HAP-1 (cell line): ENCODE data around the gene PLAAT5.
A peak's percentile ranks its signal among the peaks of the same experiment; 100 is the strongest.
"Not testable (repeated sequence)": the region's sequence is repeated elsewhere in the genome, so short reads cannot be mapped to it uniquely, and the experiment has no call there.

ENCODE experiments used
- DNase-seq, 2 experiments: peaks; one replicate each; pipeline ENCODE4 v3.0.0-alpha.2; 2016 to 2020; ENCODE audit warnings: low spot score in 2 of 2
- H3K27me3 ChIP-seq: fragments of 250-450 bp; sonication (Bioruptor Pico); 2 replicates; pipeline ENCODE4 v1.5.1; 2020; ENCODE audit warnings: low read depth, mild to moderate bottlenecking, moderate library complexity
- H3K36me3 ChIP-seq: fragments of 250-450 bp; sonication (Bioruptor Pico); replicated peaks from 2 replicates; pipeline ENCODE4 v1.5.1; 2020; ENCODE audit warnings: mild to moderate bottlenecking
- H3K4me1 ChIP-seq: fragments of 250-450 bp; sonication (Bioruptor Pico); 2 replicates; pipeline ENCODE4 v1.5.1; 2020; ENCODE audit warnings: mild to moderate bottlenecking
- H3K4me3 ChIP-seq: fragments of 250-450 bp; sonication (Bioruptor Pico); 2 replicates; pipeline ENCODE4 v1.5.1; 2020; ENCODE audit warnings: mild to moderate bottlenecking, moderate library complexity
- H3K9me3 ChIP-seq: fragments of 250-450 bp; sonication (Bioruptor Pico); 2 replicates; pipeline ENCODE4 v1.5.1; 2020; ENCODE audit warnings: mild to moderate bottlenecking, moderate library complexity
- in situ Hi-C: fragments of 300-500 bp; cut with MboI; formaldehyde crosslinking; loops from 3 replicates; pipeline ENCODE4 v1.14.3; 2020; ENCODE audit warnings: low sequenced_read_pairs, inconsistent platforms, mixed read lengths

Gene PLAAT5

DNA sequence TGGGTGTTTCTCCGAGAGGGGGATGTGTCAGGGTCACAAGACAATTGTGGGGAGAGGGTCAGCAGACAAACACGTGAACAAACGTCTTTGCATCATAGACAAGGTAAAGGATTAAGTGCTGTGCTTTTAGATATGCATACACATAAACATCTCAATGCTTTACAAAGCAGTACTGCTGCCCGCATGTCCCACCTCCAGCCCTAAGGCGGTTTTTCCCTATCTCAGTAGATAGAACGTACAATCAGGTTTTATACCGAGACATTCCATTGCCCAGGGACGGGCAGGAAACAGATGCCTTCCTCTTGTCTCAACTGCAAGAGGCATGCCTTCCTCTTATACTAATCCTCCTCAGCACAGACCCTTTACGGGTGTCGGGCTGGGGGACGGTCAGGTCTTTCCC is 37.2 kb upstream of the PLAAT5 start:
- peak in 1 of 2 experiments; percentile 66 for DNase-seq
- H3K36me3 ChIP-seq, H3K27me3 ChIP-seq, H3K4me3 ChIP-seq, in situ Hi-C loops: not testable (repeated sequence)
- Histone ChIP-seq H3K9me3 (peaks cover 11% of the 10 kb centered on the region), H3K4me1 (peaks cover 49% of the 10 kb centered on the region)

DNA sequence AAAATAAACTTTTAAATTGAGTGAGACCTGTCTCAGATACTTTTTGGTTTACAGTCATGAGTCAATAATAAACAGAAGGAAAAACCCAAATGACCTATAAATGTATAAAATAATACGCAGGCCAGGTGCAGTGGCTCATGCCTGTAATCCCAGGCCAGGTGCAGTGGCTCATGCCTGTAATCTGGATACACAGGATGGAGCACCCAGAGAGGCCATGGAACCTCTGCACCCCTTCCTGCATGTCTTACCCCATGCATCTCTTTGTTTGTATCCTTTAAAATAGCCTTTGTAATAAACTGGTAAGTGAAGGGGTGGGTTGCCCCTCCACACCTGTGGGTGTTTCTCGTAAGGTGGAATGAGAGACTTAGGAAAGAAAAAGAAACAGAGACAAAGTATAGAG is 36.7 kb upstream of the PLAAT5 start:
- DNase-seq = peak in 1 of 2 experiments; percentile 31
- Histone ChIP-seq H3K4me1 (peaks cover 44% of the 10 kb centered on the region), H3K36me3 (no peaks in the 10 kb centered on the region), H3K4me3 (0 out of 2 replicates have a peak overlapping the region, but pooled peaks have one; percentile 2), H3K27me3 (no peaks in the 10 kb centered on the region), H3K9me3 (peaks cover 11% of the 10 kb centered on the region)
- in situ Hi-C loops = no loop called here

DNA sequence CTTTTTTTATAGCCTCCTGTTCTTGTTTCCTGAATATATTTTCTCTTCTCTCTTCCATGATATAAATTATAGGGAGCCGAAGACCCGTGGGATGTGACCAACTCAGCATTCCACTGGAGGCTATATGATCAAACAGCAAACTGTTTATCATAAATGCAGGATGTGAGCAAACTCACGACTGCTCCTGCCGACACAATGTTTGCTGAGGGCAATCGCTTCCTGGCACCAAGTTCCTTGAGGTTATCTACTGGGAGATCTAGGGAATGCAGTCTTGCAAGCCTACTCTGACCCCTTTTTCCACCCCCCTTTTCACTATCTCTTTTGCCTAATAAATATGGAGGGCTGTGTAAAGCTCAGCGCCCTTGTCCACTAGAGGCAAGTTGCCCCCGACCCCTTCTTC is 32.2 kb upstream of the PLAAT5 start:
- Histone ChIP-seq H3K9me3 (peaks cover 14% of the 10 kb centered on the region), H3K27me3 (no peaks in the 10 kb centered on the region), H3K36me3 (no peaks in the 10 kb centered on the region), H3K4me3 (no peak overlapping the region), H3K4me1 (peaks cover 14% of the 10 kb centered on the region)
- in situ Hi-C loops = no loop called here
- no peak for DNase-seq

DNA sequence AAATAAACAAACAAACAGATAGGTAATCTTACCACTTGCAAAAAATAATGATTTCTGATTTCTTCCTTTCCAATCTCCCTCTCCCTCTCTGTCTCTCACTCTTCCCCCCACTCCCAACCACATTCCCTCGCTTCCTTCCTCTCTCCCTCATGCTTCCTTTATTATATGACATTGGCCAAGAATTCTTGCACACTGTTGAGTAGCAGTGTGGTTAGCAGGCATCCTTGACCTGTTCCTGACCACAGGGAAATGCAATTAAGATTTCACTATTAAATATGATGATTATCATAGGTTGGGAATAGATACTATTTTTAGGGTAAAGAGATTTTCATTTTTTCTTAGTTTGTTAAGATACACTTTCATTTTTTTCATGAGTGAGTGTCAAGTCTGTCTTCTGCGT is 30.9 kb upstream of the PLAAT5 start:
- Histone ChIP-seq H3K4me3 (no peak overlapping the region), H3K27me3 (no peaks in the 10 kb centered on the region), H3K9me3 (peaks cover 14% of the 10 kb centered on the region), H3K36me3 (no peaks in the 10 kb centered on the region), H3K4me1 (peaks cover 5% of the 10 kb centered on the region)
- in situ Hi-C loops = no loop called here
- DNase-seq = no peak

DNA sequence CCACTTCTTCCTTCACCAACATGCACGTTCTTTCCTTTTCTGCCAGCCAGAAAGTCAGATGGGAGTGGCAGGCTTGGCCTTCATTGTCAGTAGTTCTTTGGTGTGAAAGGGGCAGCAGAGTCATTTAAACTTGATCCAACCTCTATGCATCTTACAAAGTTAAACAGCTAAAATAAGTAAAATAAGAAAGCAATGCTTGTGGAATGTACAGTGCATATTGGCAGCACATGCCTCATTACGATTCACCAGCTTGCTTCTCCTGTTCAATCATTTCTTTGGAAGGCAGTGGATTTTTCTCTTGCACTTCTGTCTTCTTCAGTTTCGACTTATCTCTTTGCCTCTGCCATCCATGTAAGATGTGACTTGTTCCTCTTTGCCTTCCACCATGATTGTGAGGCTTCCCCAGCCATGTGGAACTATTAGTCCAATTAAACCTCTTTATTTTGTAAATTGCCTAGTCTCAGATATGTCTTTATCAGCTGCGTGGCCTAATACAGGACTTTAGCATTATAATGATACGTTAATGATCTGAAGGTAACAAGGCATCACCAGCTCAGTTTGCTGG is 29.7 kb upstream of the PLAAT5 start:
- Histone ChIP-seq H3K4me1 (peaks cover 5% of the 10 kb centered on the region), H3K36me3 (no peaks in the 10 kb centered on the region), H3K27me3 (no peaks in the 10 kb centered on the region), H3K4me3 (no peak overlapping the region), H3K9me3 (peaks cover 14% of the 10 kb centered on the region)
- in situ Hi-C loops = no loop called here
- no peak for DNase-seq

DNA sequence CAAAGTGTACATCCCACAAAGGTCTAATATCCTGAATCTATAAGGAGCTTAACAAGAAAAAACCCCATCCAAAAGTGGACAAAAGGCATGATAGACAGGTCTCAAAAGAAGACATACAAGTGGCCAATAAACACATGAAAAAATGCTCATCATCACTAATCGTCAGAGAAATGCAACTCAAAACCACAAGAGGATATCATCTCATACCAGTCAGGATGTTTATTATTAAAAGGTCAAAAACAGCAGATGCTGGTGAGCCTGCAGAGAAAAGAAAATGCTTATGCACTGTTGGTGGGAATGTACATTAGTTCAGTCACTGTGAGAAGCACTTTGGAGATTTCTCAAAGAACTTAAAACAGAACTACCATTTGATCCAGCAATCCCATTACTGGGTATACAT is 27.6 kb upstream of the PLAAT5 start:
- H3K36me3 ChIP-seq = no peaks in the 10 kb centered on the region
- in situ Hi-C loops = no loop called here

DNA sequence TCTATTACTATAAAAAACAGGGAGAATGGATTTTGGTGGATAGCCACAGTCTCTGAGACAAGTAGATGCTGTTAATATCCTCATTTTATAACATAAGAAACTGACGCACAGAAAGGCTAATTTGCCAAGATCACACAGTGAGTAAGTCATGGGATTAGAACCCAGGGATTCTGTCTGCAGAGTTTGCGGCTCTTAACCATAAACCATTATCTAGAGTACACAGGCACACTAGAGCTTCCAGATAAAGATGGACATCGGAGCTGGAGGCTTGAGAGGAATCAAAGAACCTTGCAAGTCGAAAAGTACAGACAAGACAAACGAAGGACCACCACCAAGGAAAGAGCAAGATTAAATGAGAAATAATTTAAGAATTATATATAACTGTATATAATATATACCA is 26.2 kb upstream of the PLAAT5 start:
- no peaks in the 10 kb centered on the region for H3K36me3 ChIP-seq
- in situ Hi-C loops = no loop called here
- peaks cover 5% of the 10 kb centered on the region for H3K4me1 ChIP-seq
- H3K27me3 ChIP-seq = no peaks in the 10 kb centered on the region
- DNase-seq = no peak
- 0 out of 2 replicates have a peak, but pooled peaks cover 3% of the 10 kb centered on the region for H3K9me3 ChIP-seq
- no peak overlapping the region for H3K4me3 ChIP-seq

More for the DNA sequence above, 27.6 kb upstream of the PLAAT5 start:
- peak in 1 of 2 experiments; percentile 19 for DNase-seq
- Histone ChIP-seq H3K4me1 (peaks cover 5% of the 10 kb centered on the region), H3K4me3 (no peak overlapping the region), H3K27me3 (no peaks in the 10 kb centered on the region), H3K9me3 (0 out of 2 replicates have a peak, but pooled peaks cover 3% of the 10 kb centered on the region)

DNA sequence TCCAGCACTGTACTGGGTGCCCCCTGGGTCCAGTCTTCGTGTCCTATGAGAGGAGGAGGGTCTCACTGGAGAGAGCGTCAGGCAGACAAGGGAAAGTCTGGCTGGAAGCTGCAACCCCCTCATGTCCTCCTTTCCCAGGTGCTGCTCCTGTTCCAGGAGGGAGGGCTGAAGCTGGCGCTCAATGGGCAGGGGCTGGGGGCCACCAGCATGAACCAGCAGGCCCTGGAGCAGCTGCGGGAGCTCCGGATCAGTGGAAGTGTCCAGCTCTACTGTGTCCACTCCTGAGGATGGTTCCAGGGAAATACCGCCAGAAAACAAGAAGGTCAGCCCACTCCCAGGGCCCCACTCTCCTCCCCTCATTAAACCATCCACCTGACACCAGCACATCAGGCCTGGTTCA is 25.1 kb upstream of the PLAAT5 start:
- H3K4me1 ChIP-seq = peaks cover 5% of the 10 kb centered on the region
- DNase-seq = no peak
- 0 out of 2 replicates have a peak, but pooled peaks cover 3% of the 10 kb centered on the region for H3K9me3 ChIP-seq
- H3K27me3 ChIP-seq = no peaks in the 10 kb centered on the region
- in situ Hi-C loops = no loop called here
- H3K4me3 ChIP-seq = no peak overlapping the region
- no peaks in the 10 kb centered on the region for H3K36me3 ChIP-seq

DNA sequence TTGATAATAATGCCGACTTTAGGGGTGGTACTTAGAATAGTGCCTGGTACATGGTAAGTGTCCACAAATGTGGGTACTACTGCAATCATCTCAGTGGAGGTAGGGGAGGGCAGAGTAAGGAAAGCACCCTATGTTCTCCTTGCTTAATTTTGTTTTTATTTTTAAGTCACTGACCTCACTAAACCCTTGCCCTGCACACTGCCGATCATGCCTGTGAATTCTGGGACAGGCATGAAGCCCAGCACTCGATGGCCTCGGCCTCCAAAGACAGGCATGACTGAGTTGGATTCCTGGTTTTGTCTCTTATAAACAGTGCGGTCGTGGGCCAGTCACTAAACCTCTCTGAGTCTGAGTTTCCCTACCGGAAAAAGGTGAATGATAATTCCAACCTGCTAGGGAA is 21.8 kb upstream of the PLAAT5 start:
- Histone ChIP-seq H3K36me3 (no peaks in the 10 kb centered on the region), H3K4me3 (no peak overlapping the region), H3K9me3 (no peaks in the 10 kb centered on the region; the same call in 1 of the 2 replicates), H3K4me1 (no peaks in the 10 kb centered on the region), H3K27me3 (no peaks in the 10 kb centered on the region)
- in situ Hi-C loops = no loop called here
- no peak for DNase-seq

DNA sequence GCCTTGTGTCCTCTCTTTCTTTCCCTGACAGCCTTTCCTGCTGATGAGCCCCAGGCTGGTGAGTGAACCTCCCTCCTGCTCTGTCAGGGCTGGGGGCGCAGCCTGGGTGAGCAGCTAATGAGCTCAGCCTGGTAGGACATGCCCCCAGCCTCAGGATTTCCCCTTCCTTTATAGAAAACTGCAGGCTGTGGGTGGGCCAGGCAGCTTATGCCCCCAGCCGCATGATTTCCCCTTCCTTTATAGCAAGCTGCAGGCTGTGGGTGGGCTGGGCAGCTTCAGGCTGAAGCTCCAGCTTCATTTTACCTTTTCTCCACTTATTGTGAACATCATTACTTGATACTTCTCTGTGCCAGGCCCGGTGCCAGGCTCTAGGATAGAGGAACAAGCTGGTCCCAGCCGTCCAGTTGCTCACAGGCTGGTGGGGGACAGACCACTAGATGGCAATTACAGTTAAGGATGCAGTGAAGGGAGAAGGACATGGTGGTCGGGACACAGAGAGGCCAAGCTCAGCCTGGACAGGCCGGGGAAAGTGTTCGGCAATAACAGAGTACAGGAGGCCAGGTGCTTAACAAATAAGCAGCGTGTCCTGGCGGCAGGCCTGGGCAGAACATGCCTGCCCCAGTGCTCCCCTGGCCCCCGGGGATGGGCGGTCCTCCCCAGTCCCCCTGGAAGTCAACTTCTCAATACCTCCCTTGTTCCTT is 20.2 kb upstream of the PLAAT5 start:
- Histone ChIP-seq H3K27me3 (no peaks in the 10 kb centered on the region), H3K4me3 (no peak overlapping the region), H3K36me3 (no peaks in the 10 kb centered on the region), H3K4me1 (no peaks in the 10 kb centered on the region), H3K9me3 (no peaks in the 10 kb centered on the region; the same call in 1 of the 2 replicates)
- no peak for DNase-seq
- in situ Hi-C loops = no loop called here

DNA sequence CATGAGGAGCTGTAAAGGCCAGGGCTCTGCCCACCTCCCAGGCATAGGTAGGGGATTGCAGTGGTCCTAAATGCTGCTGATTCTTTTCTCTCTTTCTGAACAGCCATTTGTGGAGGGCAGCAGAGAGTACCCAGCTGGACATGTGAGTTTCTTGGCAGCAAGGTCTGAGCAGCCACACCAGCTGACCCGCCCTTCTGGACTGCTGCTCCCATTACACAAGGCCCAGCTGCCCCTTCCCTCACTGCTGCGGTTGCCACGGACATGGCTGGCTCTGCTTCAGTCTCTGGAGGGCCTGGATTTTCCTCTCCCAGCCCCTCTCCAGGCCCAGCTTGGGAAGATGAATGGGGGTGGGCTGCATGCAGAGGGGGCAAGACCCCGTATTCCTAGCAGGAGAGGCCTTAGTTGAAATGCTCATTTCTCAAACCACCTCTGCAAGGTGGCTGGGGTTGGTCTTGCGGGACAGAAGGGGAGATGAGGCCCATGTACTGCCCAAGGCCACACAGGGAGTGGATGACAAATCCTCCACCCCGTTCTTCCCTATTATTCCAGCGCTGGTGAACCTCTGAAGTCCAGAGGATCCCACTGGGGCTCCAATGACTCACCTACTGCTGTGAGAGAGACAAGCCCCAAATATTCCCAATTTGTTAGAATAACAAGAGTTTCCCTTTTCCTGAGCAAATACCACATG is 19.5 kb upstream of the PLAAT5 start:
- no peak overlapping the region for H3K4me3 ChIP-seq
- no peaks in the 10 kb centered on the region for H3K27me3 ChIP-seq
- in situ Hi-C loops = no loop called here
- H3K4me1 ChIP-seq = no peaks in the 10 kb centered on the region
- H3K36me3 ChIP-seq = no peaks in the 10 kb centered on the region
- H3K9me3 ChIP-seq = no peaks in the 10 kb centered on the region; the same call in 1 of the 2 replicates
- no peak for DNase-seq

DNA sequence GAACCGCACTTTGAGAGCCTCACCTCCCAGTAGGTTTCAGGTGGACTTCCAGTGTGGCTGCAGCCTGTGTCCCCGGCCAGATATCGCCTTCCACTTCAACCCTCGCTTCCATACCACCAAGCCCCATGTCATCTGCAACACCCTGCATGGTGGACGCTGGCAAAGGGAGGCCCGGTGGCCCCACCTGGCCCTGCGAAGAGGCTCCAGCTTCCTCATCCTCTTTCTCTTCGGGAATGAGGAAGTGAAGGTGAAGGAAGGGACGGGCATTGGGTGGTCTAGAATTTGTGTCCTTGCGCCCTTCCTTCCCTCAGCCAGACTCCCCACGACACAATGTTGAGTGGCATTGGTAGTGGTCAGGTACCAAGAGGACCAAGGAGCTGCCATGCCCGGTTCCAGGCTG is 17.8 kb upstream of the PLAAT5 start:
- Histone ChIP-seq H3K9me3 (no peaks in the 10 kb centered on the region; the same call in 1 of the 2 replicates), H3K4me3 (no peak overlapping the region), H3K36me3 (no peaks in the 10 kb centered on the region), H3K4me1 (peaks cover 7% of the 10 kb centered on the region), H3K27me3 (no peaks in the 10 kb centered on the region)
- no peak for DNase-seq
- in situ Hi-C loops = no loop called here

DNA sequence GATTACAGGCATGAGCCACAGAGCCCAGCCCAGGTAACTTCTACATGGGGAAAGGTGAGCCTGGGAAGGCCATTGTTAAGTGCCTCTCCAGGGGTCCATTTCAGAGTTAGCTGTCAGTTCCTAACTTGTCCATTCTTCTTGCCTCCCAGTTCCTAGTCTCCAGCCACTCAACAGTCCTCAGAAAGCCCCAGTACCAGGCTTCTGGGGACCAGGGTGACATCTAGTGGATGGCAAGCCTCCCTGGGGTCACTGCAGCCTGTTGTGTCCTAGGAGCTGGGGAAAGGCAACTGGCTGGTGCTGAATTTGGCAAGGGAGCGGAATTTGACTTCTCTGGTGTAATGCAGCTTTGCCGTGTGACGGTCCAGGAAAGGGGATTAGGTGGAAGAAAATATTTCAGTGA is 17.0 kb upstream of the PLAAT5 start:
- in situ Hi-C loops = no loop called here
- no peaks in the 10 kb centered on the region; the same call in none of the 2 replicates for H3K9me3 ChIP-seq
- peaks cover 10% of the 10 kb centered on the region for H3K4me1 ChIP-seq
- H3K27me3 ChIP-seq = no peaks in the 10 kb centered on the region
- peak; percentile 49 to 73 for DNase-seq
- H3K36me3 ChIP-seq = no peaks in the 10 kb centered on the region
- no peak overlapping the region for H3K4me3 ChIP-seq

DNA sequence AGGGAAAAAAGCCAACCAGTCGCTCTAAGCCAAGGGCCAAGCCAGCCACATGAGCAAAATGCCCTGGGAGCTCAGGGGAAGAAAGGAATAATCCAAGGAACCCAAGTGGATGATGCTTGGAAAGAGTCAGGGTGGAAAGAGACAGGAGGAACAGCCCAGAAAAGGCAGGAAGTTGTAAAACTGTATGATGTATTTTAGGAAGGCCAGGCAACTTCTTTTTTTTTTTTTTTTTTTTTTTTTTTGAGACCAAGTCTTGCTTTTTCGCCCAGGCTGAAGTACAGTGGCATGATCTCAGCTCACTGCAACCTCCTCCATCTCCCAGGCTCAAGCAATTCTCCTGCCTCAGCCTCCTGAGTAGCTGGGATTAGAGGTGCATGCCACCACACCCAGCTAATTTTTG is 16.5 kb upstream of the PLAAT5 start:
- Histone ChIP-seq H3K36me3 (no peaks in the 10 kb centered on the region), H3K27me3 (no peaks in the 10 kb centered on the region), H3K9me3 (no peaks in the 10 kb centered on the region; the same call in none of the 2 replicates), H3K4me1 (peaks cover 13% of the 10 kb centered on the region), H3K4me3 (no peak overlapping the region)
- DNase-seq = no peak
- in situ Hi-C loops = no loop called here
